Cardiac muscle cell (in vitro differentiated cells and primary cell): ENCODE measurements around the gene ERBB4. TPM values are rescaled to one million over a fixed set of nuclear protein-coding genes. Genes with fewer than 3 reads are reported as not detected.
"Not testable (repeated sequence)": the region's sequence is repeated elsewhere in the genome, so short reads cannot be mapped to it uniquely, and the experiment has no call there.

Experiments used
- DNase-seq, 2 donors: peaks; one replicate each; pipeline versions ENCODE4 v3.0.0 to v3.0.0-alpha.2; 2010 to 2017; ENCODE audit warnings: low read depth in 1 of 2, low spot score in 1 of 2
- H3K27ac ChIP-seq: fragments of 200-600 bp; sonication (generic); 2 replicates; pipeline ENCODE4 v1.5.1; 2016
- H3K27me3 ChIP-seq: fragments of 200-600 bp; sonication (generic); 2 replicates; pipeline ENCODE4 v1.6.0; 2016; ENCODE audit warnings: control low read depth
- H3K36me3 ChIP-seq: fragments of 200-600 bp; sonication (generic); 2 replicates; pipeline ENCODE4 v1.5.1; 2016; ENCODE audit warnings: control low read depth
- H3K4me1 ChIP-seq: fragments of 200-600 bp; sonication (generic); 2 replicates; pipeline ENCODE4 v1.8.1; 2017; ENCODE audit warnings: low read depth, mild to moderate bottlenecking, mixed run types
- H3K4me3 ChIP-seq: fragments of 200-600 bp; sonication (generic); 2 replicates; pipeline ENCODE4 v1.5.1; 2016; ENCODE audit warnings: mild to moderate bottlenecking
- H3K9me3 ChIP-seq: fragments of 200-600 bp; sonication (generic); 2 replicates; pipeline ENCODE4 v1.5.1; 2017; ENCODE audit warnings: low read depth, mild to moderate bottlenecking, control low read depth
- CTCF ChIP-seq: IDR thresholded peaks from 2 replicates; pipeline ENCODE4 v1.5.1; 2012; ENCODE audit warnings: low read depth, mild to moderate bottlenecking, low read length
- polyA plus RNA-seq: library from polyadenylated mRNA; unstranded; fragments of >200 nt; fragmentation: Nextera tagmentation; extraction: Ambion mirVana; gene quantifications from 2 replicates; pipeline ENCODE4 v1.2.1, GENCODE V29; 2016
- total RNA-seq: library from RNA; depleted of rRNA; stranded (reverse); fragments of >200 nt; gene quantifications from 2 replicates; pipeline ENCODE4 v1.2.3, GENCODE V29; 2016

Gene ERBB4
- total and polyA plus RNA-seq, 2 experiments from 2014 or later, result 38.1 to 42.1 TPM

DNA sequence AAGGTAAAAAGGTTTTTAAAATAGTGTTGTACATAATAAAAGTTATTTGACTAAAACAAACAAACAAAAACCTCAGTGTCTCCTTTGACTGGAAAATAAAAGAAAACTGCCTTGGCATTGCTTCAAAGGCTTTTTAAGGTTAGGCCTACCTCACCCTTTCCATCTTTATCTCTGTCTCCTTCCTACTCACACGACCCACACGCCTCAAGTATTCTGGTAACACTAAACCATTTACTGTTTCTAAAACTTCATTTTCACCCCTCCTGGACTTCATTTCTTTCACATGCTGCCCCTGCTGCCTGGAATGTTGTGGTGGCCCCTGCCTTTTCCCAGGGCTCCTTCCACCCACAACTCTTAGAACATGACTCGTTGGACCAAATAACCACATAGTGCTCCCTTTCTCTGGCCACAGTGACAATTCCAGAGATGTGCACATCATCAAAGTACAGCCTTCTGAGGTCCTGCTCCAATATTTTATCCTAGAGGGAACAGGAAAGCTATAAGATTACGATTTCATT, 54.0 kb downstream of the ERBB4 start:
- Histone ChIP-seq H3K4me3 (no peak overlapping the region), H3K27me3 (no peaks in the 10 kb centered on the region), H3K4me1 (peaks cover 27% of the 10 kb centered on the region), H3K9me3 (no peaks in the 10 kb centered on the region), H3K27ac (peak overlapping the region; percentile 29), H3K36me3 (no peaks in the 10 kb centered on the region)
- DNase-seq, result peak in 1 of 2 donors; percentile 10
- no peak for TF ChIP-seq CTCF

DNA sequence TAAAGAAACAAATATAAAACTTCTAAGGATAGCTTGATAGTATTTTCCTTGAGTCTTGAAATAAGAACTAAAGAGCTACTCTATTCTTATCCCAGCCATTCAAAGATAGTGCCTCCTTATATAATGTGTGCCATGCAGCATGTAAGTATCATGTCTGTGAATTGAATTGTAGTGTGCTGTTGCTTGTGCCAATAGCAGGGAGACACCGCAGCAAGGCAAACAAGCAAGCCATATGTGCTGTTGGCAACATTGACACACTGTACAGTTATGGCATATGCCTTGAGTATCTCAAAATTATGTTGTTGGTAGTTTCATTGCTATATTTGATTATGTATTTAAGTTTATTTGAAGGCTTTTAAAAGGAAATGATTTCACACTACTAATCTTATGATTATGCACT, 58.2 kb downstream of the ERBB4 start:
- Histone ChIP-seq H3K27ac (no peak overlapping the region), H3K4me1 (peaks cover 27% of the 10 kb centered on the region), H3K27me3 (no peaks in the 10 kb centered on the region), H3K4me3 (no peak overlapping the region), H3K36me3 (no peaks in the 10 kb centered on the region), H3K9me3 (no peaks in the 10 kb centered on the region)
- DNase-seq, result no peak
- TF ChIP-seq CTCF, result no peak

GRCh38 chr2:212477571-212477970, 61.0 kb downstream of the ERBB4 start:
- no peak for DNase-seq
- Histone ChIP-seq H3K36me3 (no peaks in the 10 kb centered on the region), H3K27me3 (no peaks in the 10 kb centered on the region), H3K4me1 (peaks cover 12% of the 10 kb centered on the region), H3K9me3 (no peaks in the 10 kb centered on the region), H3K4me3 (no peak overlapping the region), H3K27ac (no peak overlapping the region)
- no peak for TF ChIP-seq CTCF

GRCh38 chr2:212473211-212473610, 65.4 kb downstream of the ERBB4 start:
- Histone ChIP-seq H3K9me3 (no peaks in the 10 kb centered on the region), H3K4me3 (no peak overlapping the region), H3K4me1 (no peaks in the 10 kb centered on the region), H3K36me3 (no peaks in the 10 kb centered on the region), H3K27ac (no peak overlapping the region), H3K27me3 (no peaks in the 10 kb centered on the region)
- TF ChIP-seq CTCF, result no peak
- no peak for DNase-seq

DNA sequence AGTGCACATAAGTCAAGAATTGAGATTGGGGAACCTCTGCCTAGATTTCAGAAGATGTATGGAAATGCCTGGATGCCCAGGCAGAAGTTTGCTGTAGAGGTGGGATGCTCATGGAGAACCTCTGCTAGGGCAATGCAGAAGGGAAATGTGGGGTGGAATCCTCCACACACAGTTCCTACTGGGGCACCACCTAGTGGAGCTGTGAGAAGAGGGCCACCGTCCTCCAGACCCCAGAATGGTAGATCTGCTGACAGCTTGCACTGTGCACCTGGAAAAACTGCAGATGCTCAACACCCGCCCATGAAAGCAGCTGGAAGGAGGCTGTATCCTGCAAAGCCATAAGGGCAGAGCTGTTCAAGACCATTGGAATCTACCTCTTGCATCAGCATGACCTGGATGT, 71.1 kb downstream of the ERBB4 start:
- H3K4me3 ChIP-seq, H3K9me3 ChIP-seq, H3K36me3 ChIP-seq, H3K4me1 ChIP-seq, H3K27ac ChIP-seq, H3K27me3 ChIP-seq, DNase-seq: not testable (repeated sequence)

- TF ChIP-seq CTCF, result no peak
- no peak overlapping the region for H3K27ac ChIP-seq
- no peaks in the 10 kb centered on the region for H3K36me3 ChIP-seq
- no peaks in the 10 kb centered on the region for H3K27me3 ChIP-seq
- no peak for DNase-seq
- no peaks in the 10 kb centered on the region for H3K9me3 ChIP-seq
- no peak overlapping the region for H3K4me3 ChIP-seq
- peaks cover 4% of the 10 kb centered on the region for H3K4me1 ChIP-seq
Measured at GRCh38 chr2:212465456-212465855, 73.1 kb downstream of the ERBB4 start.

DNA sequence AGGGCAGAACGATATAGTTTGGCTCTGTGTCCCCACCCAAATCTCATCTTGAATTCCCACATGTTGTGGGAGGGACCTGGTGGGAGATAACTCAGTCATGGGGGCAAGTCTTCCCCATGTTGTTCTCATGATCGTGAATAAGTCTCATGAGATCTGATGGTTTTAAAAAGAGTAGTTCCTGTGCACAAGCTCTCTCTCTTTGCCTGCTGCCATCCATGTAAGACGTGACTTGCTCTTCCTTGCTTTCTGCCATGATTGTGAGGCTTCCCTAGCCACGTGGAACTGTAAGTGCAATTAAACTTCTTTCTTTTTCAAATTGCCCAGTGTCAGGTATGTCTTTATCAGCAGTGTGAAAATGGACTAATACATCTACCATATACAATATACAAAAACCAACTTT, 76.9 kb downstream of the ERBB4 start:
- not testable (repeated sequence) for H3K9me3 ChIP-seq, DNase-seq, H3K27me3 ChIP-seq, H3K27ac ChIP-seq, H3K4me1 ChIP-seq, H3K36me3 ChIP-seq, H3K4me3 ChIP-seq
